ENCODE results near the gene AMFR. TPM values are rescaled to one million over a fixed set of nuclear protein-coding genes. Genes with fewer than 3 reads are reported as not detected.

AMFR gene
- total RNA-seq, 1 experiment from 2014 or later, result 77.0 TPM

DNA sequence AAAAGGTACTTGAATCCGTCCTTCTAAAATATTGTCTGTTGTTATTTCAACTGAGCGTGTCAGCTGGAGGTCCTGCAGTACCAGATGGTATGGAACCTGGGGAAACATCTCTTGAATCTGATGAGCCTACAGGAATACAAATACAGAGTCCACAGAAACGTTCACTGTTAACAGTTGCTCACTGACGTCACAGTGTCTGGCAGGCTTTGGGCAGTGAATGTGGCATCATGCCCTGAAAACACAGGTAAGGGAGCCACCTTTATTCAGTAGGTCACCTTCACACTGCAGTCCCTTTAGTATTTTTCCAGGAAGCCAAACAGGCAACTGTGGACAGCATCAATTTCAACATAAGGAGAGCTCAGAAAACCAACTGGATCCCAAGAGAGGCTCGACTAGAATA lies 56.1 kb downstream of the AMFR start:
- peak; percentile 62 for DNase-seq (ENCODE audit: low spot score)

DNA sequence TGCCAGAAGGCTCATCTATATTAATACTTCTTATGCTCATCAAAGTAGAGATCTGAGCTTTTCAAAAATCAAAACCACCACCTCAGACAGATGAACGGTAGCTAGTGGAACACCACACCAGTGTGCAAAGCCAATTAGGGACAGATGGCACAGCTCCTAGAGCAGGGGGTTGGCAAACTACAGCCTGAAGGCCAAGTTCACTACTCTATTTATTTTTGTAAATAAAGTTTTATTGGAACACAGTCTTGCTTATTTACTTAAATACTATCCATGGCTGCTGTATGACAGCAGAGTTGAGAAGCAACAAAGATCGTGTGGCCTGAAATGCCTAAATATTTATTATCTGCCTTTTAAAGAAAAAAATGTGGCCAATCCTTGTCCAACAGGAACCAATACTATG lies 56.8 kb downstream of the AMFR start:
- DNase-seq (ENCODE audit: low spot score), result no peak
- in situ Hi-C loops (cut with HindIII; ENCODE audit: low sequenced_read_pairs), result no loop called here

More for the DNA sequence above, 56.1 kb downstream of the AMFR start:
- in situ Hi-C loops (cut with HindIII; ENCODE audit: low sequenced_read_pairs), result no loop called here

DNA sequence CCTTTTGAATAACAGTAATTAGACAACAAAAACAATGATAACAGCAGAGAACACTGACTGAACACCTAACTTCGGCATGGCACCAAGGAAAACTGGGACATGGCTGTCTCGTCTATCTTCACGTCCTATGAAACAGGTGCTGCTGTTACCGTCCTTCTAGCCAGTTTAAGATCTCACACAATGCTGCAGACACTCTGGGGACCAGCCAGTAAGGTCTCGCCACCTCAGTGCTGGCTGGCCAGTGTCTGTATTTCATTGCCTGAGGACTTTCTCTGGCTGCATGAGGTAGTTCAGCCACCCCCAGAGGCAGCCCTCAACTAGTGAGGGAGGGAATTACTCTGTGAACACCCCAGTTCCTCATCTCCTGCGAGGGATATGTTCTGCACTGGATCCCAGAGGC lies 57.6 kb downstream of the AMFR start:
- DNase-seq (ENCODE audit: low spot score), result no peak
- in situ Hi-C loops (cut with HindIII; ENCODE audit: low sequenced_read_pairs), result no loop called here

DNA sequence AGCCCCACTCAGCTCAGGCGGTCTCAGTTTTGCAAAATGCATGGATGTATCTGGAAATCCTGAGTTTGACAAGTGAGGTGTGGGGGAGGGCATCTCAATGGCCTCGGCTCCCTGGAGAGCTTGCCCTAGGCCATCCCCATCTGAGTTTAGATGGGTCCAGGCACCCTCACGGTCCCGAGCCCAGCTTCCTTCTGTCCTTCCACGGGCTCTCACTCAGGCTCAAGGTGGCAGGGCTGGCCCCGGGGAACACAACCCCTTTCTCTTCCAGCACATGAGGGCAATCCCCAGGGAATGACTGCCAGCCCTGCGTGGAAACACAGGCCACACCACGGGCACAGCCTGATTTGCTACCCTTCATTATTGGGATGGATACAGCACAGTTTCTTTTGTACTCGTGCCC lies 58.4 kb downstream of the AMFR start:
- no peak for DNase-seq (ENCODE audit: low spot score)
- in situ Hi-C loops (cut with HindIII; ENCODE audit: low sequenced_read_pairs), result no loop called here

DNA sequence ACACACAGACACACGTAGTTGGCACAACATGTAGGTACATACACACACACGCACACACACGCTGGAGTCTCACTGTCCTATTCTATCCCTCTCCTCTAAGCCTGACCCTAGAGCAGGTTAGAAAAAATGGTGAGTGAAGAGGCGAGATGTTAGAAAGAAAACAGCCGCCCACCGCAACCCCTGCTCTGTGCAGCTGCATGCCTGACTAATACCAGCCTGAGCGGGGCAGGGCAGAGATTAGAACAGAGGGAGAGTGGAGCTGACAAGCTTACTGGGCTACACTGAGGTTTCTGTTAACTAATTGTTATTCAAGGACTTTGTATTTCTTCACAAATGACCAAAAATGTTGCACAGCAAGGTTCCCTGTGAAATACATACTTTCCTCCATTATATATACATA lies 59.8 kb downstream of the AMFR start:
- no peak for DNase-seq (ENCODE audit: low spot score)
- in situ Hi-C loops (cut with HindIII; ENCODE audit: low sequenced_read_pairs), result no loop called here

DNA sequence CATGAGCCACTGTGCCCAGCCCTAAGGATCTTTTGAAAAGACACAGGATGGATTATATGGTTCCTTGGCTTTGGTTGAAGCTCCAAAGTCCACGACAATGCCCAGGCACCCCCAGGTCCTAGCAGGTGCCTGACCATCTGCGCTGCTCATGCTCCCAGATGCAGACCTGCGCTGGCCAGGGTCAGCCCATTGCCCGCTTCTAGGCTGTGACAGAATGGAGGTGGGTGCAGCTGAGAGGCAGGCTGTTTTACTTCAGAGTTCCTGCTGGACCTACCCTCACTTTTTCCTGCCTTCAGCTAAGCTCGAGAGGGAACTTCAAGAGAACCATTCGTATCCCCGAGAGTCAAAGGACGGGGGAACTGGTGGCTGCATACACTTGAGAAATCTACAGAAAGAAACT lies 60.5 kb downstream of the AMFR start:
- in situ Hi-C loops (cut with HindIII; ENCODE audit: low sequenced_read_pairs), result no loop called here
- no peak for DNase-seq (ENCODE audit: low spot score)

DNA sequence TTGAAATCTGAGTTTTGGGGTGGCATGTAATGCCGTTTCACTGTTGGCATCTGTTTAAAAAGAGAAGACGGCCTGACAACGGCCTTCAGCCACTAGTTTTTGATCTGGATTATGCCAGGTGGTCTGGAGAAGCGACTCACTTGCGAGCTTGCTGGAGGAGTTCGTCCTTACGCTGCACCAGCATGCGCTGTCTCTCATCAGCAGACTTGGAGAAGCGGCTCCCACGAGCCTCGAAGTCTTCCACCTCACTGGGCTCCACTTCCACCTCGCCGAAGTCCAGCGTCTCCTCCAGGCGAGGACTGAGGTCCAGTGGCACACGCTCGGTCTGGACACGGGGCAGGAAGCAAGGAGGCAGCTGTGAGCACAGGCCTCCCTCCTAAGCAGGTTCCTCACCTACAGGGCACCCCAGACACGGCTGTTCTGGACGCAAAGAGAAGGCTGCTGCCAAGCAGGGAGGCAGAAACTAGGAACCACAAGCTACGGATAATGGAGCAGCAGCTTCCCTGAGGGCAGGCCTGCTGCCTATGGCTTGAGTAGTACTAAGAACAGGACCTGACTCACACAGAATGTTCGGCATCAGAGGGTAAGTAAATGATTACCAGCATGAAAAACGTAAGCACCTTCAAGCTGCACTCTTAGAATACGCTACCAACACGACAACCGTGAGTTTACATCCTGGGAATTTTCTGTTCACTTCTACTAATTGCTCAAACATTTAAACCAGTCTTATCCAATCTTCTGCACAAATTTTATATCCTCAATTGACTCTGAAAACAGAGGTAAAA lies 61.4 kb downstream of the AMFR start:
- in situ Hi-C loops (cut with HindIII; ENCODE audit: low sequenced_read_pairs), result no loop called here
- DNase-seq (ENCODE audit: low spot score), result no peak

DNA sequence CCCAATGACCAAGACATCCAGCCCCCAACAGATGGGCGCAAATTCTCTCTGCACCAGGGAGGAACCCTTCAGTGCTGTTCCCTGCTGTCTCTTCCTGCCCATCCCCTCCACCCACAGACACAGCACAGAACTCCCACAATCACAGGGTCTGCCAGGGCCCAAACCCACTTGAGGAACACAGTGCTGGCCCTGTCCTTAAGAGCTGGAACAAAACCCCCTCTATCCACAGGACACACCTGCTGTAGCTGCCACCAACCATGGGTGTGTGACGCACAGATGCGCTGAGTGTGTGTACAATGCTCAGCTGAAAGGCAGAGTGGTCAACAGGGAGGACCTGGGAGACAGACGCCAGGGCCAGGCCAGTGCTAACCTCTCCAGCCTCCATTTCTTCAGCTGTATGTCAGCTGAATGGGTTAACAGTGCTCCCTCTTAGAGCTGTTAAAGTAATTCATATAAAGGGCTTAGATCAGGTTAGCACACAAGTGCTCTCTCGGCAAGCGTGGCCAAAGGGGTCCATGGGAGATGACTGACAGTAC lies 62.1 kb downstream of the AMFR start:
- DNase-seq (ENCODE audit: low spot score), result no peak
- in situ Hi-C loops (cut with HindIII; ENCODE audit: low sequenced_read_pairs), result no loop called here

DNA sequence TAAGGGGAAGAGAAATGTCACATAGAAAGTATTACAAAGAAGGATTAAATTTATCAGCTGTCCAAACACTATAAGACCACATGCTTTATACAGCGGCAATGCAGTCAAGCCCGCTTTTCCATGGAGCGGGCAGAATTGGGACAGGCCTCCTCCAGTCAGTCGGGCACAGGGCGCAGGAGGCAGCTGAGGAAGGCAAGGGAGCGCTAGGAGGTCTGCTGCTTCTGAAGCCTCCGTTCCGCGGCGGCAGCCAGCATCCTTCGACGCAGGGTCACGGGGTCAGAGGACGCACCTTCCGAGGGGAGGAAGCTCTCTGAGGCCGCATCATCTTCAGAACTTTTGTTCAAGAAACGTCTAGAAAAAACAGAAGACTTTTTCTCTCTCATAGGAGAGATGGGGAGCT lies 62.6 kb downstream of the AMFR start:
- no peak for DNase-seq (ENCODE audit: low spot score)
- in situ Hi-C loops (cut with HindIII; ENCODE audit: low sequenced_read_pairs), result no loop called here

DNA sequence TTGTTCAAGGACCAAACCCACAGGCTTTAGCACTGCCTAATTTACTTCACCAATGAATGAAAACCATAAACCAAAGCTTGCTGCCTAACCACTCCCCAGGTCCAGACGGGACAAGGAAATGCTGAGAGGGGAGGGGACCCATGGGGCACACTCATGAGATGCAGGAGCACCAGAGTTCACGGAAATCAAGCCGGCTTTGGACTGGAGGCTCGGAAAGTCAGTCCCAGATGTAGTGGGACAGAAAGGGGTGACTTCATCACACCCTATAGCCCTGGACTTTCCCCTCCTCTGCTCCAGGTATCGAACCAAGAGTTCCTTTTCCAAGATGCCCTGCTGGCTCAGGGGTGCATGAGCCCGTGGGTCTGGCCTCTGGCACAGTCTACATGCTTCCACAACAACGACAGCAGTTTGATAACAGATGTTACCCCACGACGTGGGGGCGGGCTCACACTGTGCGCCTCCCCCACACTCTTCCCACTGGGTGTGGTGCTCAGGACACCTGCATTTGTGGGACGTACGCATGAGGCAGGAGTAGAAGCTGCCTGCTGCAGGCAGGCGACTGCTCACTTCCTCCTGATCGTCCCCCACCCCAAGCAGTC lies 63.2 kb downstream of the AMFR start:
- in situ Hi-C loops (cut with HindIII; ENCODE audit: low sequenced_read_pairs), result no loop called here

DNA sequence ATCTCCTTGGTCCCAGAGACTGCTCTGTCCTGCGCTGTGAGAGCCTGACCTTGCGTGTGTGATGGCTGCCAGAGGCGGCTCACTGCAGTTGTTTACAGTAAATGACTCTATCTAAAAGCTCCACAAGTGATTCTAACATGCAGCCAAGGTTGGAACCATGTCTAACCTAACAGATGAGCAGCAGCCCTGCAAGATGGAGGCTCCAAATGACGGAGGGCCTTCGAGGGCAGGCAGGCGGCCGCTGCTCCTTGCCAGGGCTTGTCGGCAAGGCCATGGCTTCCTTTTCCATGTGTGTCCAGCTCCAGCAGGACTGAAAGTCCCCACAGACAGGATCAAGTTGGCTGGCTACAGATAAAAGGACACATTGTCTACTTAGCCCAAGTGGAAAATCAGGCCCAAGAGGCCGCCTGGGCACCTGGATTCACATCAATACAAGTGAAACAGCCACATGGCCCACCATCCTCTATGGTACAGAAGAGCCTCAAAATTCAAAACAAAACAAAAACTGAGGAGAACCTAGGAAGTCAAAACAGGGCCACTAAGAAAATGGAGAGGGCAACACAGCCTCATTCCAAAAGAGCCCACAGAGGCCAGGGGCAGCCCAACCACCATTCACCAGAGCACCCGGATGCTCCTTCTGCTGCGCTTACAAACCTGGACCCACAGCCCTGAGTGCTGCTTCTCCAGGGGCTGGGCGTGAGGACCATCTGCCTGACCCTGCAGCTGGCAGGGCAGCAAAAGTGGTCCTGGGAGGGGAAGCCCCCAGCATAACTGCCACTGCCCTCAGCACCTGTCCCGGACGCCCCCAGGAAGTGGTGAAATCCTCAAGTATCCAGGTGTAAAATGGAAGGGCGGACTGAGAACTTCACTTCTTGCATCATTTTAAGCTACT lies 65.0 kb downstream of the AMFR start:
- no peak for DNase-seq (ENCODE audit: low spot score)
- in situ Hi-C loops (cut with HindIII; ENCODE audit: low sequenced_read_pairs), result no loop called here

More for the DNA sequence above, 63.2 kb downstream of the AMFR start:
- no peak for DNase-seq (ENCODE audit: low spot score)

DNA sequence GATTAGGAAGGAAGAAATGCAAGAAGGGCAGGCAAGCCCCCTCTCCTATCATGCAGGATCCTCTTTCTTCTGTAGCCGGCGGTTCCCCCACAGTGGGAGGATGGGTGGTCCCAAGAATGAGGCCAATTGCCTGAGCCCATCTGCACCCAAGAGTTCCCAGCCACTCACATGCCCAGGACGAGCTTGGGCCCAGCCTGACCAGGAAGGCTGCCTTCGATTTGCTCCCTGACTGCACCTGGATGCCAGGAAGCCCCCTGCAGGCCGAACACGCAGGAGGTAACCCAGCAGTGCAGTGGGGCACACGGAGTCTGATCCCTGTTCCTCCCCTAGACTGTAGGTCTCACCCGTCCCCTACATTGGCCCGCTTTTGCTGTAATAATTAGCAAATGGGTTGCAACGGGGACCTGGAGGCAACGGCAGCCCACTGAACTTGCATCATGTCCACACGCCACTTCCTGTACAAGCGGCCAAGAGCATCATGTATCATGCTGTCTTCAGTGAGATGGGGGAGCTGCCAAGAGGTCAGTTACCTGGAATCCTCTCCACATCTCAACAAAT lies 67.5 kb downstream of the AMFR start:
- DNase-seq (ENCODE audit: low spot score), result peak; percentile 82

DNA sequence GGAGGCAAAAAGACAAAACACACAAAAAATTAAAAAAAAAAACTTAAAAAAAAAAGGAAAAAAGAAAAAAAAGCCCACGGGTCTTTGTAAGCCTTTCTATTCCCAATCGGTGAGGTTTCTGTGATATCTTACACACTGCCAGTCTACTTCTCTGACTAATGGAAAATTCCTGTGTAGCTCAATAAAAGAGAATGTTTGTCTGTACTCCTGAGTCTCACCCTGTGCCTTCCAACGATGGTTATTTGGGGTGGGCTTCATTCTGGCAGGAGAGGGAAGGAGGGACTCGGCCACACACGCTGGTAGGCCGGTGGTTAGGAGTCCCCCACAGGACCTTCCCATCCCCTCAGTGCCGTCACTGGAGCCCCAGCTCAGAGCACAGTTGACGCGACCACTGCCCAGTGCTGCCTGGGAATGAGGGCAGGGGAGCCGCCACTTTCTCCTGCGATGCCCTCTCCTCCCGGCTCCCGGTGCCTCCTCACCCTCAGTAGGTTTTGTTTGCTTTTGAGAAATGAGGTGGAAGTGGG lies 68.0 kb downstream of the AMFR start:
- in situ Hi-C loops (cut with HindIII; ENCODE audit: low sequenced_read_pairs), result no loop called here
- no peak for DNase-seq (ENCODE audit: low spot score)

More for the DNA sequence above, 67.5 kb downstream of the AMFR start:
- in situ Hi-C loops (cut with HindIII; ENCODE audit: low sequenced_read_pairs), result no loop called here

DNA sequence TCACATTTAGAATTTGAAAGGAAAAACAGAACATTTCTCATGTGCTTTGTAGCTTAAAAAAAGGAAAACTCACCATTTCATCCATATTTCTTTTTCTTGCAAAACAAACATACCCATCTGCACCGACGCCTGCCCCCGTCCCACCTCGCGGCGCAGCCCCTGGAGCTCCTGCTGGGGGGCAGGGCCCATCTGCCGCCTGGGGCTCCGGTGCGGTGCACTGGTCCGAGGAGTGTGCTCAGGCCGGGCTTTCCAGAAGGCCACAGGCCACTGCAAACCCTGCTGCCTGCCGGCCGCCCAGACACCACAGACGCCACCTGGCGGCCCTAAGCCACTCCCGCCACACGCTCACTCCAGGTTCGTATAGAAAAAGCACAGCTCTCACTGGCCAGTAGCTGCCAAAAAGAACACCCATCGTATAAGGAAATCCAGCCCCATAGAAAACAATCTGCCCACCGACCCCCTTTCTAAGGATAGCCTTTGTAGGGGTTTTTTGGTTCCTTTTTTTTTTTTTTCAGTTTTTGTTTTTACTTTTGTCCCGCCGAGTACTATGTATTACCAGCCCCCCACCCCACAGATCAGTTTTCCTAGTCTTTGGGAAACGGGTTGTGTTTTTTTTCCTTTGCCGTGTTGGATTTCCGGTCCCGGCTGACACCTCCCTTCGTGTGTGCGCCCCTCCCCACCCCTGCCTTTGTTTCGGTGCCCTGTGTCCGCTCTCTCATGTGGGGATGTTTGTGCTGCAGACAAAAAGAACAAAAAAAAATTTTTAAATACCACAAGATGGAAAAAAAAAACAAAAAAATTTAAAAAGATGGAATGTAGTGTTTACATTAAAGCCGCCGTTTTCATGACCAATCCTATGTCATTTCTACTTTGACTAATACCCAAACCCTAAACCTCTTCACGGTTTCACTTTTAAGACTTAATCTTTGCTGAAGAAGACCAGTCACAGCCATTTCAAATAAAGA lies 68.8 kb downstream of the AMFR start:
- DNase-seq (ENCODE audit: low spot score), result peak; percentile 88
- in situ Hi-C loops (cut with HindIII; ENCODE audit: low sequenced_read_pairs), result no loop called here

DNA sequence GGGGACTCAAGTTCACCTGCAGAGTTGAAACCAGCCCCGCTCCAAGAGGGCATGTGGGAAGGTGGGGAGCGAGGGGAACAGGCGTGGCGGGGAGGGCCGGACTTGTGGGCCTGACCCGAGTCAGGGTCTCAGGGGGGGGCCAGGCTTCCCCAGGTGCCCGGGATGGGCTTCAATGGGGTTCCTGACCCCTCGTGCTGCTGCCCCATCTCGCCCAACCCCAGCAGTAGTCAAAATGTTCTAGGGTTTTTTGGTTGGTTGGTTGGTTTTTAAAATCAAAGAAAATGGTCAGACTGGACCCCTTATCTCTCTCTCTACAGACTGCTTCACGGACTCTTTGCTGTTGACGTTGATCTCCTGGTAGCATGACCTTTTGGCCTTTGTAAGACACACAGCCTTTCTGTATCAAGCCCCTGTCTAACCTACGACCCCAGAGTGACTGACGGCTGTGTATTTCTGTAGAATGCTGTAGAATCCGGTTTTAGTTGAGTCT lies 69.5 kb downstream of the AMFR start:
- in situ Hi-C loops (cut with HindIII; ENCODE audit: low sequenced_read_pairs), result no loop called here
- no peak for DNase-seq (ENCODE audit: low spot score)

DNA sequence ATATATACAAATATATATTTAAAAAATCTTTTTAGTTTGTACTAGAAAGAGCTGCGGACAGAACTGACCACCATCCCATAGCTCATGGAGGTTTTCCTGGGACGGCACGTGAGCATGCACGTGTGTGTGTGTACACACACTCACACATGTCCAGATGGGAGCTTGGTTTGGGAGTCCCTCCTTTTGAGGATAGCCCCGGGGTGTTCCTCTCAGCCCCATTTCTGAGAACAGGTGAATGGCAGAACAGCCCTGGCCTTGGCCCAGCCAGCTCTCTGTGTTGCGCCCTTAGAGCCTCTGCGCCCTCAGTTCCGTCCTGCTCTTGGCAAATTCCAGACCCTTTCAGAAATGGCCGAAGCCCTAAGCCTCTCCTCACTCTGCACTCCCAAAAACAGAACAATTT lies 70.1 kb downstream of the AMFR start:
- in situ Hi-C loops (cut with HindIII; ENCODE audit: low sequenced_read_pairs), result no loop called here
- no peak for DNase-seq (ENCODE audit: low spot score)

DNA sequence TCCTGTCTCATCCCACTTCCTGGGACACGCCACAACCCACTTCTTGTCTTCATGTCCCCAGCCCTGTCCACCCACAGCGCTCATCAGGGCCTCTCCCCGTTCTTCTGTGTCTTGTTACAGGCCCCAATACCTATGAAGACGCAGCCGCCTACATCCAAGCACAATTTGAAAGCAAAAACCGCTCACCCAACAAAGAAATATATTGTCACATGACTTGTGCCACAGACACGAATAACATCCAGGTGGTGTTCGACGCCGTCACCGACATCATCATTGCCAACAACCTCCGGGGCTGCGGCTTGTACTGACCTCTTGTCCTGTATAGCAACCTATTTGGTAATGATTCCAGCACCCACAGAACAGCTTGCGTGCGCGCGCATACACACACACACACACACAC lies 70.6 kb downstream of the AMFR start:
- DNase-seq (ENCODE audit: low spot score), result no peak
- in situ Hi-C loops (cut with HindIII; ENCODE audit: low sequenced_read_pairs), result no loop called here

DNA sequence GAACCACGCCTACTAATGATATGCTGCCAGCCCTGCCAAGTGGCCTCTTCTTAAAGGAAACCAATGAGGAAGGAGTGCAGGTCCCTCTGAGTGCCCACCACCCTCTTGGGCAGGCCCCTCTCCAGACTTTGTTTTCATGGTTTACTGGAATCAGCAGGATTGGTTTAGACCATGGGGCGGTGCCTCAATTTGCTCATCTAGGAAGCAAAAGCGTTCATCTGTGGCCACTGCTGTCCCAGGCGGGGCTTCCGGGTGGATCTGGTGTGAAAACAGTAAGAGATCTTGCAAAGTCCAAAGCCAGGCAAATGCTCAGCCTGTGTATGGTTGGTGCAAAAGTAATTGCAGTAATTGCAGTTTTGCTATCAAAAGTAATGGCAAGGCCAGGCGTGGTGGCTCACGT lies 71.3 kb downstream of the AMFR start:
- no peak for DNase-seq (ENCODE audit: low spot score)
- in situ Hi-C loops (cut with HindIII; ENCODE audit: low sequenced_read_pairs), result no loop called here
